Mesendoderm (in vitro differentiated cells): ENCODE data around the gene INTS13.

ENCODE experiments used
- DNase-seq: peaks from one replicate; pipeline ENCODE4 v3.0.0; 2013
- H2AK5ac ChIP-seq: 2 replicates; pipeline ENCODE4 v1.6.1; 2013; ENCODE audit warnings: low read length, inconsistent platforms
- H2BK120ac ChIP-seq: 2 replicates; pipeline ENCODE4 v1.6.1; 2013; ENCODE audit warnings: low read depth, mild to moderate bottlenecking, low read length, moderate library complexity, mixed read lengths
- H2BK15ac ChIP-seq: replicated peaks from 2 replicates; pipeline ENCODE4 v1.6.1; 2013; ENCODE audit warnings: low read depth, mild to moderate bottlenecking, moderate library complexity
- H2BK5ac ChIP-seq: 2 replicates; pipeline ENCODE4 v1.6.1; 2013; ENCODE audit warnings: low read length, inconsistent platforms
- H3K18ac ChIP-seq: 2 replicates; pipeline ENCODE4 v1.6.1; 2013; ENCODE audit warnings: mild to moderate bottlenecking, low read length, mixed read lengths
- H3K23ac ChIP-seq: one replicate; pipeline ENCODE4 v1.6.1; 2013; ENCODE audit warnings: low read length
- H3K27ac ChIP-seq: 2 replicates; pipeline ENCODE4 v1.5.1; 2013; ENCODE audit warnings: low read depth, mild to moderate bottlenecking, inconsistent platforms, low read length, moderate library complexity
- H3K27me3 ChIP-seq: 2 replicates; pipeline ENCODE4 v1.6.1; 2013; ENCODE audit warnings: low read length, control low read depth, mild to moderate bottlenecking, inconsistent platforms; ENCODE audit not compliant: insufficient read depth, poor library complexity
- H3K36me3 ChIP-seq: 2 replicates; pipeline ENCODE4 v1.6.1; 2013; ENCODE audit warnings: low read length, inconsistent platforms; ENCODE audit not compliant: control insufficient read depth, insufficient read depth
- H3K4ac ChIP-seq: one replicate; pipeline ENCODE4 v1.6.1; 2013; ENCODE audit warnings: low read depth, mild to moderate bottlenecking, low read length, moderate library complexity
- H3K4me1 ChIP-seq: 2 replicates; pipeline ENCODE4 v1.6.1; 2013; ENCODE audit warnings: low read depth, low read length, inconsistent platforms; ENCODE audit not compliant: control insufficient read depth
- H3K4me2 ChIP-seq: 2 replicates; pipeline ENCODE4 v1.6.1; 2013; ENCODE audit warnings: low read length
- H3K4me3 ChIP-seq: 2 replicates; pipeline ENCODE4 v1.5.1; 2013; ENCODE audit warnings: mild to moderate bottlenecking, low read length
- H3K56ac ChIP-seq: one replicate; pipeline ENCODE4 v1.6.1; 2013; ENCODE audit warnings: low read length
- H3K79me1 ChIP-seq: 2 replicates; pipeline ENCODE4 v1.6.1; 2013; ENCODE audit warnings: low read length, inconsistent platforms
- H3K79me2 ChIP-seq: 2 replicates; pipeline ENCODE4 v1.6.1; 2013; ENCODE audit warnings: mild to moderate bottlenecking, low read length; ENCODE audit not compliant: control insufficient read depth, insufficient read depth
- H3K9ac ChIP-seq: 2 replicates; pipeline ENCODE4 v1.6.1; 2013; ENCODE audit warnings: low read length, inconsistent platforms
- H4K5ac ChIP-seq: one replicate; pipeline ENCODE4 v1.6.1; 2013; ENCODE audit warnings: low read length
- H4K8ac ChIP-seq: one replicate; pipeline ENCODE4 v1.6.1; 2013; ENCODE audit warnings: low read depth, mild to moderate bottlenecking, control low read depth, low read length, moderate library complexity
- WGBS: extraction: QIAGEN DNeasy Blood & Tissue Kit; methylation state at CpG from one replicate; pipeline ENCODE4 v1.1.7; 2013; ENCODE audit warnings: low lambda C conversion rate, missing lambda C conversion rate; ENCODE audit not compliant: insufficient coverage; ENCODE audit errors: extremely low coverage; 5-methylcytosine and 5-hydroxymethylcytosine counted together

Gene INTS13

GRCh38 chr12:26939192-26939832 lies 1.5 kb upstream of the INTS13 start:
- H4K5ac ChIP-seq, result no peak overlapping the region
- no CpG with 5 or more reads among the region's 9 CpGs for WGBS
- no peak overlapping the region for H2BK120ac ChIP-seq
- peak overlapping the region; percentile 78 for H3K56ac ChIP-seq
- no peak overlapping the region for H2BK15ac ChIP-seq
- peak overlapping the region; percentile 60 for H3K4me3 ChIP-seq
- no peak overlapping the region for H4K8ac ChIP-seq
- no peak overlapping the region for H3K4ac ChIP-seq
- no peaks in the 10 kb centered on the region for H3K4me1 ChIP-seq
- peaks cover 3% of the 10 kb centered on the region for H3K79me1 ChIP-seq
- H2AK5ac ChIP-seq, result no peak overlapping the region
- peak overlapping the region; percentile 42 for H3K4me2 ChIP-seq
- no peak overlapping the region for H3K18ac ChIP-seq
- H2BK5ac ChIP-seq, result no peak overlapping the region
- no peaks in the 10 kb centered on the region for H3K27me3 ChIP-seq
- no peak overlapping the region for H3K23ac ChIP-seq
- no peaks in the 10 kb centered on the region for H3K36me3 ChIP-seq
- peak overlapping the region; percentile 80 for H3K9ac ChIP-seq
- H3K79me2 ChIP-seq, result peaks cover 21% of the 10 kb centered on the region
- no peak for DNase-seq
- H3K27ac ChIP-seq, result no peak overlapping the region

GRCh38 chr12:26938701-26939062 lies 901 bp upstream of the INTS13 start:
- no CpG with 5 or more reads among the region's 28 CpGs for whole genome bisulfite sequencing

GRCh38 chr12:26937443-26937862 lies 328 bp downstream of the INTS13 start:
- Histone ChIP-seq H3K79me1 (peaks cover 3% of the 10 kb centered on the region), H3K27ac (no peak overlapping the region), H3K4me2 (peak overlapping the region; percentile 64), H3K23ac (no peak overlapping the region), H2AK5ac (no peak overlapping the region), H4K8ac (no peak overlapping the region), H3K79me2 (peaks cover 19% of the 10 kb centered on the region), H3K36me3 (no peaks in the 10 kb centered on the region), H2BK15ac (no peak overlapping the region), H3K18ac (no peak overlapping the region), H3K4ac (no peak overlapping the region), H3K4me1 (no peaks in the 10 kb centered on the region), H3K27me3 (no peaks in the 10 kb centered on the region), H2BK120ac (no peak overlapping the region), H3K4me3 (peak overlapping the region; percentile 73), H4K5ac (no peak overlapping the region), H3K56ac (peak overlapping the region; percentile 78), H2BK5ac (peak overlapping the region; percentile 0), H3K9ac (peak overlapping the region; percentile 57)
- DNase-seq, result no peak
- no CpG with 5 or more reads among the region's 10 CpGs for WGBS

More at GRCh38 chr12:26938701-26939062, 901 bp upstream of the INTS13 start:
- peak; percentile 55 for DNase-seq
- H3K79me2 ChIP-seq, result peaks cover 19% of the 10 kb centered on the region
- H3K23ac ChIP-seq, result no peak overlapping the region
- H3K36me3 ChIP-seq, result no peaks in the 10 kb centered on the region
- H2BK120ac ChIP-seq, result no peak overlapping the region
- H3K4ac ChIP-seq, result peak overlapping the region; percentile 5
- peak overlapping the region; percentile 60 for H3K4me3 ChIP-seq
- H4K8ac ChIP-seq, result no peak overlapping the region
- H4K5ac ChIP-seq, result no peak overlapping the region
- peak overlapping the region; percentile 78 for H3K56ac ChIP-seq
- H3K79me1 ChIP-seq, result peaks cover 3% of the 10 kb centered on the region
- peak overlapping the region; percentile 53 for H3K27ac ChIP-seq
- no peaks in the 10 kb centered on the region for H3K4me1 ChIP-seq
- H3K18ac ChIP-seq, result peak overlapping the region; percentile 42
- peak overlapping the region; percentile 80 for H3K9ac ChIP-seq
- H3K4me2 ChIP-seq, result peak overlapping the region; percentile 42
- H2AK5ac ChIP-seq, result no peak overlapping the region
- H2BK5ac ChIP-seq, result no peak overlapping the region
- no peak overlapping the region for H2BK15ac ChIP-seq
- no peaks in the 10 kb centered on the region for H3K27me3 ChIP-seq

- peak; percentile 41 for DNase-seq
- WGBS, result no CpG with 5 or more reads among the region's 8 CpGs
Observed at GRCh38 chr12:26936559-26937442, 980 bp downstream of the INTS13 start.

GRCh38 chr12:26935636-26936378 lies 2.0 kb downstream of the INTS13 start:
- H2AK5ac ChIP-seq, result no peak overlapping the region
- H3K56ac ChIP-seq, result no peak overlapping the region
- H3K4ac ChIP-seq, result no peak overlapping the region
- H4K8ac ChIP-seq, result no peak overlapping the region
- no peak overlapping the region for H2BK120ac ChIP-seq
- H3K79me1 ChIP-seq, result peaks cover 1% of the 10 kb centered on the region
- H3K4me1 ChIP-seq, result no peaks in the 10 kb centered on the region
- H2BK5ac ChIP-seq, result no peak overlapping the region
- peaks cover 14% of the 10 kb centered on the region for H3K79me2 ChIP-seq
- no peak overlapping the region for H3K4me2 ChIP-seq
- WGBS, result no CpG with 5 or more reads among the region's 7 CpGs
- no peak overlapping the region for H3K23ac ChIP-seq
- H4K5ac ChIP-seq, result no peak overlapping the region
- no peak overlapping the region for H2BK15ac ChIP-seq
- H3K9ac ChIP-seq, result no peak overlapping the region
- H3K4me3 ChIP-seq, result no peak overlapping the region
- no peak for DNase-seq
- H3K18ac ChIP-seq, result no peak overlapping the region
- no peak overlapping the region for H3K27ac ChIP-seq
- H3K27me3 ChIP-seq, result no peaks in the 10 kb centered on the region
- no peaks in the 10 kb centered on the region for H3K36me3 ChIP-seq

More at GRCh38 chr12:26936559-26937442, 980 bp downstream of the INTS13 start:
- peak overlapping the region; percentile 57 for H3K9ac ChIP-seq
- H2AK5ac ChIP-seq, result no peak overlapping the region
- H3K79me1 ChIP-seq, result peaks cover 2% of the 10 kb centered on the region
- peak overlapping the region; percentile 64 for H3K4me2 ChIP-seq
- no peak overlapping the region for H2BK5ac ChIP-seq
- no peak overlapping the region for H4K8ac ChIP-seq
- H3K4me3 ChIP-seq, result peak overlapping the region; percentile 73
- H3K79me2 ChIP-seq, result peaks cover 17% of the 10 kb centered on the region
- no peak overlapping the region for H2BK15ac ChIP-seq
- peak overlapping the region; percentile 26 for H3K56ac ChIP-seq
- H3K4me1 ChIP-seq, result no peaks in the 10 kb centered on the region
- no peak overlapping the region for H3K27ac ChIP-seq
- no peak overlapping the region for H2BK120ac ChIP-seq
- no peak overlapping the region for H3K18ac ChIP-seq
- H3K23ac ChIP-seq, result no peak overlapping the region
- H3K36me3 ChIP-seq, result no peaks in the 10 kb centered on the region
- H4K5ac ChIP-seq, result no peak overlapping the region
- H3K27me3 ChIP-seq, result no peaks in the 10 kb centered on the region
- no peak overlapping the region for H3K4ac ChIP-seq
